Sigmoid colon (tissue), 4 donors: ENCODE measurements around the gene RPS6KA6.

Source experiments
- EP300 ChIP-seq, 4 donors: sonication (generic); formaldehyde crosslinking; IDR thresholded peaks; one replicate each; pipeline ENCODE4 v1.6.1; 2017; ENCODE audit warnings: antibody characterized with exemption in 4 of 4
- POLR2A ChIP-seq, 2 donors: fragments of 450-650 bp; IDR thresholded peaks; one replicate each; pipeline ENCODE4 v1.6.1; 2016; ENCODE audit warnings: antibody characterized with exemption in 2 of 2, mild to moderate bottlenecking in 2 of 2, moderate library complexity in 2 of 2

DNA sequence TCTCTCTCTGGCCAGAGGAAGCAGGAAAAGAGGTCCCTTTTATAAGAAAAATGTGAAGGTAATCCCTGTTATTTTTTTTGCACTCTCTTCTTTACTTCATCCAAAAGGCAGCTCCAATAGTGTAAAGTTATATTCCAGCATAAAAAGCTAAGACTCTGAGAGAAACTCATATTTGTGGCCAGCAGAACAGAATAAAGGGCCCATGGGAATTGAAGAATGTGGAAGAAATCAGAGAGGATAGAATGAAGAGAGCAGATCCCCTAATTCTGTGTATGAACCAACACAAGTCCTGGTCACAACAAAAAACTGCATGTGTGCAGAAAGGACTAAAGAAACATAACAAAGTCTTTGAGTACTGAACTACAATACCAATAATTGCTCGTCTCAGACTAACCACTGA is 22.3 kb downstream of the RPS6KA6 start:
- TF ChIP-seq EP300 (IDR thresholded peaks at IDR 0.05) (no peak), POLR2A (IDR thresholded peaks at IDR 0.05) (no peak)
